Hematopoietic multipotent progenitor cell (in vitro differentiated cells): ENCODE data around the gene SCG2. TPM values are rescaled to one million over a fixed set of nuclear protein-coding genes. Genes with fewer than 3 reads are reported as not detected.

Experiments
- DNase-seq, 3 donors: peaks; one replicate each; pipeline ENCODE4 v3.0.0-alpha.2; 2011 to 2015; ENCODE audit warnings: low read depth in 2 of 3, low spot score in 2 of 3
- total RNA-seq: library from RNA; depleted of rRNA; stranded (reverse); fragments of >200 nt; gene quantifications from one replicate; pipeline ENCODE4 v1.2.3, GENCODE V29; 2012

SCG2 gene
- not detected for total RNA-seq

GRCh38 chr2:223601932-223602666 lies at the start of gene SCG2:
Gene SCG2 (minus strand): TSS chr2:223602361. CDS start chr2:223599282, 3,079 bp downstream.
- peak in 2 of 3 donors; percentile 32 to 64 for DNase-seq

DNA sequence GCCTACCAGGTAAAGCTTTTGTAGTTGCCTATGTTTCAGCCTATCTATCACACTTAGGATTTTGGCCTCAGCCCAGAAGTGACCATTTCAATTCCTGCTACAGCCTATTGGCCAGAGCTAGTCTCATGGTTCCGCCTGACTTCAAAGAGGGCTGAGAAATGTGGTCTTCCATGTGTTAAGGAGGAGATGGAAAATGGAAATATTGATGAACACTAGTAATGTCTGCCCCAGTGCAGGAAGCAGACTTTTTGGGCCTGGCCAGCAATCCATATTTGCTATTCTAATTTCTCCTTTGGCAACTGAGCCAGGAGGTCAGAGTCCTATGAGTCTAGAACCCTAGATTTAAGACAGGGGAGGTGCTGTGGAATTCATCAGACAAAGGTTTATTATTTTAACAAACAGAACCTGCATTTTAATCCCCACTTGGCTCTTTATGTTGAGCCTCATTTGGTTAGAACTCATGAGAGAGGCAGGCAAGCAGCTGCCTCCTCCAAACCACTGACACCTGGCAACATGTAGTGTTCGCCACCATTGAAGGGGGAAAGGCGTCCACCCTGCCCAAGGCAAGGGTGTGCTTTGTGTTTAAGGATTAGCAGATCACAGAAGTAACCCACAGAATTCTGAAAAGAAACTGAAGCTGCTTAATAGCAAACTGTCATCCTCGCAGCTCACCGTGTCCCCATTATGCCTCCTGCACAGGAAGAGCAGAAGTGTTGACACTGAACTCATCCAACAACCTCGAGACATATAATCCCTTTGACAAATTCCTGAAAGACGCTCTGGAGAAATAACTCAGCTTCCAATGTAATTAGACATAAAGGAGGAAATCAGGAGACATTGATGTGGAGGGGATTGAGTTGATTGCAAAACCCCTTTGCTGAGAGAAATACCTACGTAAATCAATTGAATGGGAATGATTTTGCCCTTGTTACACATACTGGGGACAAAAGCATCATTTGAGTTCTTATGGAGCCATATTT lies 47.7 kb upstream of the SCG2 start:
- no peak for DNase-seq

DNA sequence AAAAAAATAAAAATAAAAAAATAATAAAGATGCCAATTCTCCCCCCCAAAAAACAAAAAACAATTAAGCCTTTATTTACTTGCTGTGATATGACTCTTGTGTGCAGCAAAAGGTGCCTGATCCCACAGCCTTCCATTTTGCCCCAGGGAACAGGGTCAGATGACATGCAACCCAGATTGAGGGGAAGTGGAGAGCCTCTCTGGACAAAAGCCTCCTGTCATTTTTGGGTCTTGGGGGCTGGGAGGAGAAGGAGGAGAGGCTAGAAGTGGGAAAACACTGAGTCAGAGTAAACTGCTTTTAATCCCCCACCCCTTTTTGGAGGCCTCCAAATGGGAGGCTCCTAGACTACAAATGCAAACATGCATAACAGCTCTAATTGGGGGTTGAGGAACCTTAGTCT lies 46.6 kb upstream of the SCG2 start:
- DNase-seq = no peak

- no peak for DNase-seq
These were observed 45.2 kb upstream of the SCG2 start for GRCh38 chr2:223647258-223647952.

DNA sequence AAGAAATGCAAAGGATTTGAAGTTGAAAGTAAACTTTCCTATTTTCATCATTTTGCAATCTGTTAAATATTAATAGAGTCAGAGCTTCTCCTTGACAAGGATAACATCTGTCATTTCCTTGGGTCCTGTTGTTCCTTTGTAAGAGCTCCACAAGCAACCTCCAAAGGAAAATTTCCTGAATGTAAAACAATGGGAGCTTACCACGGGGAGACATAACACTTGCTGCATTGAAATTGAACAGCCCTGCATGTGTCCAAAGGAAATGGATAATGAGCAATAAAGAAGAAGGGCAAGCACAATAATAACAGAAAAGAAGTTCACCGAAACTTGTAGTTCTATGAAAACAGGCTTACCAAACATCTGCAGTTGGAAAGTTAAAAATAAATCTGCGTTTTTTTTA lies 42.0 kb upstream of the SCG2 start:
- DNase-seq = no peak

DNA sequence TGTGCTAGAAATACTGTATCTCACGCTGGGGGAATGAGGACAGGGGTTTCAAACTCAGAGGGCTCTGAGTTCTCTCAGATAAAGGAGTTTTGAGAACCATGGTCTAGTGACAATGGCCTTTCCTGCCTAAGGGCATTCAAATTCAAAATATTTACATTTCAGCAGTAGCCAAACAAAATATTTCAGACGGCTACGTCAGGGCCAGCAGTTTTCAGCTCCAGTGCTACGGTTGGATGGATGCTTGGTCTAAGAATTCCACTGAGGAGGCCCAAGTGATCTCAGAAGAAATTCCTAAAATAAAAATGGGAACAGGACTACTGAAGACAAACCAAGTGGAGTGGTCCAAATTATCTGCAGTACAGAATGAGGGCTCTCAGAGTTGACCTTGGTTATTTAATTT lies 41.1 kb upstream of the SCG2 start:
- DNase-seq = no peak

DNA sequence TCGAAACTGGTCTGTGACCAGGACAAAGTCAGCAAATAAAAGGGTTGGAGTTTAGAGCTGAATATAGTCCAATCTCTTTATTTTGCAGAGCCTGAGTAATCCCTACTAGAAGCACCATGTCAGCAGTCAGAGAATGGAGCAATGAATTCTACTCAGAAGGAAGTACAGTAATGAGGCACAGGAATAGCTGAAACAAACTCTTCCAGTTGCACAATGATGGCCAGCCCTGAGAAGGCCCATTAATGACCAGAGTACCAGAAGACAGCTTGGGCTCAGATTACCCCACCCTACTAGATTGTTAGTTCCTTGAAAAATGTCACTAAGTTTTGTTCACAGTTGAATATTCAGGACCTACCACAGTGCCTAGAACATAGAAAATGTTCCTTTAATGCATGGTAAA lies 40.3 kb upstream of the SCG2 start:
- DNase-seq = no peak

DNA sequence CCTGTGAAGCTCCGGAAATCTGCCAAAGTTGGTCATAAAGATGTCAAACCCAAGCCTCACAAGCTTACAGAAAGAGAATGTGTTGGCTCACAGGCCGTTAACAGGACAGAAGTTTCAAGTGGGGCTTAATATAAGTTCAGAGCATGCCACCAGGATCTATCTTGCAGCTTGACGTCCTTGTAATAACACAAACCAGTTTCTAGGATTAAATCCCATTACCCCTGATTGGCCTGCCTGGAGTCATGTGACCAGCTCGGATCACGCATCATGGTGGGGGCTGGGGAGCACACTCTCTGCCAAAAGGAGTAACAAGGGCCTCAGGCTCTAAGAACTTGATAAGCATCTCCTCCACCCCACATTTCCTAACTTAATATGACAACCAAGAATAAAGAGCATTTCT lies 38.9 kb upstream of the SCG2 start:
- no peak for DNase-seq

DNA sequence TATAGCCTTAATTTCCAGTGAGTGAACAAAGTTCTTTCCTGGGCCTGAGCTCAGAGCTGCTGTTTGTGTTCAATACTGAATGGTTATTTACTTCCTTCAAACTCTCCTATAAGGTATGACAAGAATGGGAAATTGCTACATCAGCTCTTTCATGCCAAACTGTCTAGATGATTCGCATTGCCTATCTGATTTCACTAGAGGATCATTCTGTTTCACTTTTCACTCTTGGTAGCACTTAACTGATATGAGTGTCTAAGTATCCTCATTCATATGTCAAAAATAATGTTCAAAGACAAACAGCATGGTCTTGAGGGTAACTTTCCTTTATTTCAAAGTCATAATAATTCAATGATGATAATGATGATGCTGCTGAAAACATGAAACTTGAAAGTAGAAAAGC lies 32.9 kb upstream of the SCG2 start:
- no peak for DNase-seq

GRCh38 chr2:223634238-223634637 lies 32.1 kb upstream of the SCG2 start:
- DNase-seq = no peak

- DNase-seq = no peak
These were observed 31.5 kb upstream of the SCG2 start for GRCh38 chr2:223633656-223634055.

GRCh38 chr2:223632826-223633225 lies 30.7 kb upstream of the SCG2 start:
- no peak for DNase-seq

DNA sequence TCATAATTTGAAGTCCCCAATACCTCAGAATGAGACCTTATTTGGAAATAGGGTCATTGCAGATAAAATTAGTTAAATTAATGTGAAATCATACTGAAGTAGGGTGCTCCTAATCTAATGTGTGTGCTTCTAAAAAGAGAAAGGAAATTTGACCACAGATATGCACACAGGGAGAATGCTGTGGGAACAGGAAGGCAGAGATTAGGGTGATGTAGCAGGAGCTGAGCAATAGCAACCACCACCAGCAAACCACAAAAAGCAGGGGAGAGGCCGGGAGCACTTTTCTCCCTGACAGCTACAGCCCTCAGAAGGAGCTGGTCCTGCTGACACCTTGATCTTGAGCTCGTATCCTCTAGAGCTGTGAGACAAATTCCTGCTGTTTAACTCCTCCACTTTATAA lies 24.6 kb upstream of the SCG2 start:
- no peak for DNase-seq

DNA sequence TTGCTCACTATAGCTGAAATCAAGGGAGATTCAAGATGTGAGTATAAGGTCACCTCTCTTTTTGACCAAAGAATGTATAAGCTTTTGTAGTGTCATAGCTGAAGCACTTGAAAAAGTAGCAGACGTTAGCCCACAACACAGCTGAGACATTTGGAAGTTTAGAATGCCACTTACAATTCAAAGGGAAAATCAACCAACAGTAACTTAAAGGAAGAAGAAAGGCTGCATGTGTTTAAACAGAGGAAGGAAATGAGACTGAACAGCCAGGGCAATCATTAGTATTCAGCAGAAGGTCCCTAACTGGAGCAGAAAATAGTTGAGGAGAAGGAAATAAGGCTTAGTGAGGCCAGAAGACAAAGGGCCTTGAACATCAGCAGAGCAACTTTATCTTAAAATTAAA lies 23.5 kb upstream of the SCG2 start:
- no peak for DNase-seq

- DNase-seq = no peak
These were observed 19.7 kb upstream of the SCG2 start for GRCh38 chr2:223621901-223622300.

DNA sequence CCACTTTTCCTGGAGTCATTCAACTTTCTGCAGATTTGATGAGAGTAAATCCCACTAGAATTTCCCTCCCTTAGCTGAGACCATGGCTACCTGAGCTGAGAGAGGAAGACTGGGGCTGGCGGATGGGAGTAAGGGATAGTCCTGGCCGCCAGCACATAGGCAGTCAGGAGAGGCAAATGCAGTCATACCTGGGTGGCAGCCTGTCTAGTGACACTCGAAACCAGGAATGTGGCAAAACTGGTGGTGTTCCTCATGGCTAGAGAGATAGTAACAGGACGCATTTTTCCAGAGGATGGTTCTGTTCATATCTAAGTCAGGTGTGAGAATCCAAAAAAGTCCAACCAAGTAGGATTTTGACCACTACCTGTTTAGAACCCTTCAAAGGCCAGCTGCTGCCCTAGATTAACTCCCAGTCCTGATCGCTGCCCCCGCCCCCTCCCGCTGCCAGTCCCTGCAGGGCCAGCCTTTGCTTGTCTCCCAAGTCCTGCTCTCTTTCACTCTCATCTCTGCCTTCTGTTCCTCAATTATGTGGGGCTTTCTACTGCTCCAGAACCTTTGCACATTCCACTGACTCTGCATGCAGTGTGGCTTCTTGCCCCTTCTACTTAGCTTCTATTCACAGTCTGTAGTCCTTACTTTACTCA lies 17.4 kb upstream of the SCG2 start:
- no peak for DNase-seq

DNA sequence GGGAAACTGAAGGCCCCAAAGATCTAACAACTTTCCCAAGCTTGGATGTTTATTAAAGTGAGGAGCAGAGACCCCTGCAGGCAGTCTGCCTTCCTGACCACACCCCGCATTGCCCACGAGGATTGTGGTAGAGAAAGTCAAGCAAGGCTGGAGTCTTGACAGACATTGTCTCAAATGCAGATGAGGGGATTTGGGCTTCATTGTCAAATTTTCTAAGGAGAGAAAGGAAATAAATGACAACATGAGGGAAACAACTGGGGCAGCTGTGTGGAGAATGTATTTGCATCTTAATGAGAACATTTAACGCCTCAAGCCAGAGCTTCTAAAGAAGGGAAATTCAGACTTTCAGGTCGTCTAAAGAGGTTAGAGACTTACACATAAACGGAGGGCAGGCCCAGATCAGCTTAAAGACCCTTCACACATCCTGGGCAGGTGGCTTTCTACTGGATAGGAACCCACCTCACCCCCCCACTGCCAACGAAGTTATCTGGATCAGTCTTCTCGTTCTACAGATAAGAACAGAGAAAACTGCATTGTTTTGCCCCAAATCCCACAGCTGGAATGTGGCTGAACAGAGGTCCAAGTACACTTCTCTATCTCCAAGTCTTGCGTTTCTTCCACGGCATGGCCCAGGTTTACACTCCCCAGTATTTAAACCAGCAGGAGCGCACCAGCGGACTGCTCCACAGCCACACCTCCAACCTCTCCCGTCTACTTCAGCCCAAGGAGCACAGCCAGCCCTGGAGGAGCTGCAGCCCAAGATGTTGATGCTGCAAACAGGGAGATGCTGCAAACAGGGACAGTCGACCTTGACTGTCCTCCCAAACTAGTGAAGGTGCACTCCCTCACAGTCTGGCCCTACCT lies 16.2 kb upstream of the SCG2 start:
- no peak for DNase-seq

GRCh38 chr2:223614534-223614933 lies 12.4 kb upstream of the SCG2 start:
- no peak for DNase-seq

- no peak for DNase-seq
These were observed 11.1 kb upstream of the SCG2 start for GRCh38 chr2:223613017-223613950.
